HT1080 (cell line): ENCODE data around the gene GAS2L1. TPM values are rescaled to one million over a fixed set of nuclear protein-coding genes. Genes with fewer than 3 reads are reported as not detected.

ENCODE experiments used
- DNase-seq: peaks from one replicate; pipeline ENCODE4 v3.0.0-alpha.2; 2015; ENCODE audit warnings: low read depth
- polyA plus RNA-seq, 2 experiments: library from polyadenylated mRNA; depleted of rRNA; stranded (reverse); fragments of >200 nt; gene quantifications; 2 replicates each; pipeline ENCODE4 v1.2.3, GENCODE V29; 2015
- total RNA-seq: library from RNA; depleted of rRNA; stranded (reverse); fragments of >200 nt; shearing (Covaris generic); gene quantifications from 2 replicates; pipeline ENCODE4 v1.2.3, GENCODE V29; 2014; rRNA removed

Gene GAS2L1
- 52.7 and 57.5 TPM in 2 replicates for total RNA-seq
- polyA plus RNA-seq (2015; cell fraction: cytosol; rRNA removed), result 63.9 and 80.1 TPM in 2 replicates
- polyA plus RNA-seq (2015; cell fraction: nucleus; rRNA removed), result 72.7 and 81.9 TPM in 2 replicates

DNA sequence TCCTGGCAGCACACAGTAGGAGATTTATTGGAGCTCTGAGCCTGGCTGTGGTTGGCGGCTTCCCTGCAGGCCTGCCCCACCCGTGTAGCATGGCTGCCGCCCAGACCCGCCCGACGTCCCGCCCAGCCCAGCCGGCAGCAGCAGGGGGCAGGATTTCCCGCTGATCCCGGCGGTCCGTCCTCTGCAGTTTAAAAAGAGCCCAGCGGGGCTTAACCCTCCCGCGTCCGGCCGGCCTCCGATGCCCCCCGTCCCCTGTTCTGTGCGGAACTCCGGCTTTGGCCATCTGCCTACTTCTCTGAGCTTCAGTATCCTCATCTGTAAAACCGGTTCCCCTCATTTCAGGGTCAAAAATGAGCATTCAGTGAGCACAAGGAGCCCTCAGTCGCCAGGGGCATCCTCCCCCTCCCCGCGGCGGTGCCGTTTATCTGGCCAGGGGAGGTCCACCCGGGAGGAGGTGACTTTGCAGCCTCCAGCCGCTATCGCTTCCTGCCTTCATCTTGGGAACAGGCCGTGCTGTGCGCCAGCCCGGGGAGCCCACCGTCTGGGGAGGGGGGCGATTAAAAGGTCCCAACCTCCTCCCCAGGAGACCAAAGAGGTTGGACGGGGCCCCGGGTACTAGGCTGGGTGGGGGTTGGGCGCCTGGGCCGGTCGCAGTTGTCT, at the start of gene GAS2L1:
Gene GAS2L1, plus strand, starts transcription at position 476 of the 660 bp plus-strand sequence. CDS start 1,456 bp downstream, outside the sequence.
- DNase-seq, result peak; percentile 82

DNA sequence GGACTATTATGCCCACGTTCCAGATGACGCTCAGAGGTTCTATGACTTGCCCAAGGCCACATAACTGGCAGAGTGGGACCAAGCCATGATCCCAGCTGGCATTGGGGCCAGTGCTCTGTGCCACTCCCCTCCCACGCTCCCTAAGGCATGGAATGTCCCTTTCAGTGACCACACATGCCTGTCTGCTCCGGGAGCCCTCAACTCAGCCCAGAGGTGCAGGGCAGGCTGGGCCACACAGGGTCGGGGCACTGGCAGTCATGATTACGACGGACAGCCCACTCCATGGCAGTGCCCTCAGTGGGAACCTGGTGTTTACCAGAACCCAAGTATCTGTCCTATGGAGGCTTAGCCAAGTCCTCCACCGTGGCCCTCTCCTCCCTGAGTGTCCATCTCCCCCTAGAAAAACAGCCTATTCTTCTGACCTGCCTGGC, 48.7 kb upstream of the GAS2L1 start:
- DNase-seq, result no peak

DNA sequence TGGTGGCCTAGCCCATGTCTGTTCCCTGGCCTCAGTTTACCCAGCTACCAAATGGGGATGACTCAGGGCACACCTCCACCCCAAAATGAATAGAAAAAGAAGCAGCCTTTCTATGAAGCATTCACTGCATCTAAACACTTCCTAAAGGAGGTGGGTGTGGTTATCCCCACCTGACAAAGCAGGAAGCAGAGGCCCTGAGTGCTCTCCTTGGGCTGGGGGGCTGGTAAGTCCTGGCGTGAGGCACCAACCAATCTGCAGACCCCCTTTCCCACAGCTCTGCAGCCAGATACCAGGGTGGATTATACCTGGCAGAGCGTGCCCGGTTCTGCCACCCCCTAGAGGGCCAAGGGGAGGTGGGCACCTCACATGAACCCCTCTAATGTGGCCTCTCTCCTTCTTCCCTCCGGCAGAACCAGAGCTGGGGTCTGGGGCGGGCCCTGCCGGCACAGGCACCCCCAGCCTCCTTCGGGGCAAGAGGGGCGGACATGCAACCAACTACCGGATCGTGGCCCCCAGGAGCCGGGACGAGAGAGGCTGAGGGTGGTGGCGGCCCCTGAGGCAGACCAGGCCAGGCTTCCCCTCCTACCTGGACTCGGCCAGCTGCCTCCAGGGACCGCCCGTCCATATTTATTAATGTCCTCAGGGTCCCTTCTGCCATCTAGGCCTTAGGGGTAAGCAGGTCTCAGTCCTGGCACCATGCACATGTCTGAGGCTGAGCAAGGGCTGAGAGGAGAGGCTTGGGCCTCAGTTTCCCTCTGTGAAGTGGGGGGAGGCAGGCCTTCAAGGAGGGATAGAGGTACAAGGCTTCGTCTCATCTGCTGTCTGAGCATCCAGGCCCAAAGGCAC, 47.8 kb upstream of the GAS2L1 start:
- DNase-seq, result no peak

DNA sequence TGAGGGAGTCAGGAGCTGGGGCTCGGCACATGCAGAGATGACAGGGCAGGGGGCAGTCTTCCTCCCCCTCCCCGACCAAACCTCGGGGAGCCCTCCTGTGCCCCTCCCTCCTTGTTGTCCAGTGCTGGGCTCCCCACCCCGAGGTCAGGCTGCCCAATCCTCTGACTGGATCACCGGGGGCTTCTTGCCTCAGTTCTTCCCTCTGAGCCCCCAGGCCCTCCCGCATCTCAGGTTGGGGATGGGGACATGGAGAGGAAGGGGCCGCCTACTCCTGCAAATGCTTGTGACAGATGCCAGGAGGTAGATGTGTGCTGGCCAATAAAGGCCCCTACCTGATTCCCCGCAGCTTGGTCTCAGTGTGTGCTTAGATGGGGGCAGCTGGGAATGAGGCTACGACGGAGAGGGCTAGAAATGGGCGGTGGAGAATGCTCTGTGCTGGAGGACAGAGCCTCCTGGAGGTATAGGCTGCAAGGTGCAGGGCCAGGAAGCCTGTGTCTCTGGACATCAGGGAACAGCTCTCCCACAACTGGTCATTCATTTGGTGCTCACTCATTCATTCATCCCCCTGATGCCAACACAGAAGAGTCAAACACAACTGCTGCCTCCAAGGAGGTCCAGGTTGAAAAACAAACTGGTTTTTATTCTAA, 47.1 kb upstream of the GAS2L1 start:
- no peak for DNase-seq

DNA sequence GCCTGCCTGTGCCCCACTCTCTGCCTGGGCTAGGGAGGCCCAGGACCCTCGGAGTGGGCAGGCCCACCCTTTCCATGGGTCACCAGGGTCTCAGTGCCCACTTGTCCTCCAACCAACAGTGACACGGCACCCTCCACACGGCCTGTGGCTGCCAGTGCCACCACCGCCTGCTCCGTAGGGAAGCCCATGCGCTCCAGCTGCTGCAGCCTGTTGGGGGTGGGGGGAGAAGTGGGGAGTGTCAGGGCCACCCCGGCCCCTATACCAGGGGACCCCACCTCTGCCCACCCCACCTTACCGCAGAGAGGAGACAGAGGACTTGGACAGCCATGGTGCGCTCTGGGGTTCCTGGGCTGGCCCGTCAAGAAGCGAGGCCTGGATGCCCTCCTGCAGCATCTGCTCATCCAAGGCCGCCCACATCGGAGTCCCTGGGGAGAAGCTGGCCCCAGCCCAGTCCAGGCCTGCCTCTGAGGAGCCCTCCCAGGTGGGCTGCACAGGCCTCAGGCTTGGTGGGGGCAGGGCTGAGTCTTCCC, 46.4 kb upstream of the GAS2L1 start:
- DNase-seq, result no peak

DNA sequence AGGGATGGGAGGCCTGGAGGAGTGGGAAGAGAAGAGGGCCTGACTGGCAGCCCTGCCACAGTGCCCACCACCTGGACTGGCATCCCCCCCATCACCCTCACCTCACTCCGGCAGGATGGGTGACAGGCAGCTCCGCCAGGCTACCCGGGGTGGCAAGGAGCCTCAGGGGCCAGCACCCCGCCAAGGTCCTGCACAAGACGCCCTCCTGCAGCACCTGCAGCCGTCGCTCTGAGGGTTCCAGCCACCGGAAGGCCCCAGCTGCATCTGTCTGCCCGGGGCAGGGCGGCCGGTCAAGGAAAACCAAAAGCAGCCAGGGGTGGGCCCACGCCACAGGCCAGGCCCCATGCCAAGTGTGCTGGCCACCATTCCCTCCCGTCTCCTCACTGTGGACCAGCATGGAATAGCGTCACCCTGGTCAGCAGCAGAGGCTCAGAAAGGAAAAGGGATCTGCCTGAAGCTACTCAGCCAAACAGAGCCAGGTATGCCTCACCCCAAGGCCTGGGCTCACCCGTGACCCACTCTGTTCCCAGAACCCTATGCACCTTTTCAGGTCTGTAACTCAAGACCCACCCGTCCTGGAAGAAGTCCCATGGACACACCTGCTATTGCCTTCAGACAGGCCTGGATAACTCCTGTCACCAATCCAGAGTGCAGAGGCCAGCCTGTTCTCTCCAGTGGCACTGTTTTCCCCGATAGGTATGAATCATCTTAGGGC, 45.7 kb upstream of the GAS2L1 start:
- no peak for DNase-seq

DNA sequence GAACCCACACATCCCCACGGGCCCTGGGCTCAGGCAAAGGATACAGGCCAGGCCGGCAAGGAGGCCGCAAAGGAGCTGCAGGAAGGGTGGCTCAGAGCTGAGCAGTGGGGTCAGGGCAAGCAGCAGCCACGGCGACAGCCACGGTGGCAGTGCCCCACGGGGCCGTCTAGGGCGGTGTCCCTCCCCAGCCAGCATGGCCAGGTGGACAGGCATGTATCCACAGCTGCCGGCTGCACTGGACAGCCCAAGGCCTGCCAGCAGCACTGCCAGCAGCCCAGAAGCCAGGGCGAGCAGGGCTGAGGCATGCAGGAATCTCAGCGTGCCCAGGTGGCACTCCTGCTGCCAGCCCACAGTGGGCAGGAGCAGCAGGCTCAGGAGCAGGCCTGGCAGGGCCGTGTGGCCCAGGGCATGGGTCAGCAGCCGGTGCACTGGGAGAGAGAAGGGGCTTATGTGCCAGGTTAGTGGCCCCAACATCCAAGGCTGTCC, 42.6 kb upstream of the GAS2L1 start:
- DNase-seq, result no peak

DNA sequence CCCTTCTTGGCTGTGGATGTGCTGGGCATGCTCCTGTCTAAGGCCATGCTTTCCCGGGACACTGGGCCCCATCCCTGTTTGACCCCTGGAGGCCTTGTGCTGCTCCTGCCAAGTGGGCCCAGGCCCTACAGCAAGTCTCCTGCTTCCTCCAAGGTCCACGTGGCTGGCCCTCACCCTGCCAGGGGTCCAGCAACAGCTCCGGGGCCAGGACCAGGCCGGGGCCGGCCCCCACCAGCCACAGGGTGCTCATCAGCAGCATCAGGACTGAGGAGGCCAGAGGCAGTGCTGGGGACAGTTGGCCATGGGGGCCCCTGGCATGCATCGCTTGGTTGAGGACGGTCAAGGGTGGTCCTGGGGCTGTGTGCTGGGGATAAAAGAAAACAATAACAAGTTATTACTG, 41.1 kb upstream of the GAS2L1 start:
- no peak for DNase-seq

DNA sequence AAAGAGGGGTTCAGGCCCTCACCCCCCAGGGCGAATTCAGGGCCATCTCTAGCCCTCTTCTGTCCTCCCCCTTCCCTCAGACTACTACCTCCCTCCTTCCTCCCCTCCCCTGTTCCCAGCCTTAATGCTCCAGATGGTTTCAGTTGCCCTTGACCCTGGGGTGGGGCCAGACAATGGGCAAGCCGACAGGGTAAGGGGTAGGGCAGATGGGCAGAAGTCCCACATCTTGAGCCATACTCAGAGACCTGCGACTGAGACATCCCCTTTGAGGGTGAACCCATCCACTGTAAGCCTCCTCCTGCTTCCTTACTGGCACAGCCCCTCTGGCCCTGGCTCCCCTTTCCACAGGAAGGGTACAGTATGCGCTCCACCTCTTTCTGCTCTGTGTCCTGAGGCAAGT, 40.5 kb upstream of the GAS2L1 start:
- no peak for DNase-seq

DNA sequence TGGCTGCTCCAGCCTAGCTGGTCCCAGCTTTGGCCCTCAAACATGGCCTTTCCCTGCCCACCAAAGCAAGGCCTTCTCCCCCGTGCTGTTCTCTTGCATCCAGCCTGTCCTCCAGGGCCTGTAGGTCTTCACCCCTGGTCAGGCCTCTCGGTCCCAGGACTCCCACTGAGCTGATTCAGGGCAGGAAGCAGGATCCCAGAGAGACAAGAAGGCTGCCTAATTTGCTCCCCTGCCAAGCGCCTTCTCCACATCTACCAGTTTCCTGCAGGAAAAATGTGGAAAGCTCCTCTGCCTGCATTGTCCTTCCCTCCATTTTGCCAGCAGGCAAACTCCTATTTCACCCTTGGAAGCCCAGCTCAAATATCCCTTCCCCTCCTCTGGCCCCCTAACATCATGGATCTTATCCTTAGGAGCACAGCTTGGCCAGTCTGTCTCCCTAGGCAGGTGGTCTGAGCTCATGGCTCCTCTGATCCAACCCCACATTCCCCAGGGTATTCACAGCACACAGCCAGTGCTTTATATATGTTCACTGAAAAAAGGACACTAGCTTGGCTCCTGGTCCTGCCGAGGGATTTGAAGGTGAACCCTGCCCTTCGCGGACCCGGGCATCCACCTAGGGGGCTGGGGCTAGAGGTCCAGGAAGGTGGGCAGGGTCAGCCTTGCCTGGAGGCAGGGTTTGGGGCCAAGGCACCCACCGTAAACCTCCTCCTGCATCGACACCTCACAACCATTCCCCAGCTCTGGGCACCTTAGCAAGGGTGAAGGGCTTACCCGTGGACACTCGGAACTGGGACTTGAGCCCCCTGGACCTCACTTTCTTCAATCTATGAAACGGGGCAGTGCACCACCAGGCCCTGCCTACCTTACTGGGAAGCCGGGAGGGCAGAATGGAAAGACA, 39.6 kb upstream of the GAS2L1 start:
- no peak for DNase-seq

DNA sequence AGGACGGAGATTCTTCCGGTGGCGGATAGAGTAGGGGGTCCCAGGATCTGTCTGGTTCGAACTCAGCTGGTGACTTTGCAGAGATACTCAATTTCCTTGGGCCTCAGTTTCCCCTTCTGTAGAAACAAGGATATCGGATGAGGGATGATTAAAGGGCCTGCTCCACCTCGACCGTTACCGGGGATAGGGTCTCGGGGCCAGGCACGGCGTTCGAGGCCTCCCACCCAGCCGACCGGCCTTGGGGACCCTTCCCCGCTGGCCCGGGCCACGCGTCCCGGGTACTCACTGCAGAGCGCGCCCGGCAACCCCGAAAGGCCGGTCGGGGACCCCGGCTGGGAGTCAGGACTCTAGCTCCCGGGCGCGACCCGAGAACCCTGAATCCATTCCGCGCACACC, 39.0 kb upstream of the GAS2L1 start:
- DNase-seq, result no peak

DNA sequence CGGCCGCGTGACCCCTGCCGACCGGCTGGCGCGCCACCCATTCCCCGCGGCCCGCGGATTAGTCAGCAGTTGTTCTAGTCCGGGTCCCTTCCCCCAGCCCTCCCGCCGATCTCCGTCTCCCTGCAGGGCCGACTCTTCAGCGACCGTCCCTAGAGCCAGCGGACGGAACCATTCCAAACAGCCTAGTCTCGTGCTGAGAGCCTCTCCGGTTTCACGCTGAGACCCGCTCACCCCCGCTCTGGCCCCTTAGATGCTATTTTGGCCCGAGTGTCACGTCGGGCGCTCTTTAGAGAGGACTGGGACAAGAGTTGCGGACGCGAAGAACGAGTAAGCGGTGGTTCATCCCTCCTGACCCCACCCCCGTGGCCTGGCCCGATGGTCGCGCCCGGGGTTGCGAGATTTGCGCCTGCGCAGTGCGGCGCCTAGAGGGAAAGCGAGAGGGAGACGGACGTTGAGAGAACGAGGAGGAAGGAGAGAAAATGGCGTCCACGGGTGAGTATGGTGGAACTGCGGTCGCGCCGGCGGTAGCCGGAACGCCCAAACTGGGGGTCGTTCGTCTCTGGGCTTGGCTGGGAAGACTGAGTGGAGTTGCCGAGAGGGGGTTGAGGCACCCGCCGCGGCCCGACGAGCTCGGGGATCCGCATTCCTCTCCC, 38.5 kb upstream of the GAS2L1 start, which contains the start of the genes EWSR1 and RHBDD3:
Gene EWSR1, plus strand, starts transcription at position 411 of the 653 bp plus-strand sequence. Its CDS starts 69 bp downstream, at position 480.
Gene RHBDD3, minus strand, starts transcription at position 124 of the 653 bp plus-strand sequence. CDS start 2,355 bp downstream, outside the sequence.
- peak; percentile 88 for DNase-seq

DNA sequence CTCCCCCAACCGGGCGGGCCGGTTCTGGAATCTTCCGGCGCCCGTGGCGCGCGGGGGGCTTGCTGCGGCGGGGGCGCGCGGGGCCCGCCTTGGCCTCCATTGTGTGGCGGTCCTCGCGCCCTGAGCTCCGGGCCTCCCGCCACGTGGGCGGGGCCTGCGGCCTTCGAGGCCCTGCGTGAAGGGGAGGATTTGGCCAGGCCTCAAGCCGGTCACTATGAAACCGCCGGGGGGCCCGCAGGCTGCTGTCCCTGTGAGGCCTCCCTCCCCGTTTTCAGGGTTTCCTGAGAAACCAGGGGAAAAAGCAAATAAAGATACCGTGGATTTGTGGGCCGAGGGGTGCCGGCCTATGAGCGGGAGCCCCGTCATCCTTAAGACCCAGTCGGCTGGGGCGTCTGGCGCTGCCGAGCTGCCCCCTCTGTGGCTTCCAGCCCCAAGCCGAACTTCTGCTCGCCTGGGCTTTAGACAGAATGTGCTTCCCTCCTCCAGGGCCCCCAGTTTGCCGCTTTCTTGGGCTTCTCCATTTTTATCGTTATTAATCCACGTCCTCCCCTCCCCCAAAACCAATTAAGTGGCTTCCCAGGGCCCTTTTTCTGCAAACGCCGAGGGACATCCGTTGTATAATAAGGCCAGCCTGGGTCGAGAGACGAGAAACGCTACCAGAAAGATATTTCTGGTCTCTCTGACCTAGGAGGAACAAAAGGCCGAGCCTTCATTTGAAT, 37.8 kb upstream of the GAS2L1 start:
- peak; percentile 61 for DNase-seq

DNA sequence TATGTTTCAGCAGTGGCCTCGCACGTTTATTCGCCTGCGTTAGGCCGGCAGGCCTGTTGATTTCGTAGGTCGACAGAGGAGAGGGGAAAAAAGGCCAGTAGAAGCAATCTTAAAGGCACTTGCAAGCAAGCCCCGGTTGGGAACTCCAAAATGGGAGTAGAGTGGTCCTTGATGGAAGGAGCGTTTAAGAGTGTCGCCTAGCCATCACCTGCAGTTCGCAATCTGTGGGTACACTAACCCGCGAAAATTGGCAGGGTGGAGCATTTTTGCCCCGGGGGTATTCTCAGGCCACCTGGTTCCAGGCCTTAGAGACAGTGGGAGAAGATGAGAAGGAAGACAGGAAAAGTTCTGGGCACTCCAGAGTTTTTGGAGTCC, 37.2 kb upstream of the GAS2L1 start:
- no peak for DNase-seq

DNA sequence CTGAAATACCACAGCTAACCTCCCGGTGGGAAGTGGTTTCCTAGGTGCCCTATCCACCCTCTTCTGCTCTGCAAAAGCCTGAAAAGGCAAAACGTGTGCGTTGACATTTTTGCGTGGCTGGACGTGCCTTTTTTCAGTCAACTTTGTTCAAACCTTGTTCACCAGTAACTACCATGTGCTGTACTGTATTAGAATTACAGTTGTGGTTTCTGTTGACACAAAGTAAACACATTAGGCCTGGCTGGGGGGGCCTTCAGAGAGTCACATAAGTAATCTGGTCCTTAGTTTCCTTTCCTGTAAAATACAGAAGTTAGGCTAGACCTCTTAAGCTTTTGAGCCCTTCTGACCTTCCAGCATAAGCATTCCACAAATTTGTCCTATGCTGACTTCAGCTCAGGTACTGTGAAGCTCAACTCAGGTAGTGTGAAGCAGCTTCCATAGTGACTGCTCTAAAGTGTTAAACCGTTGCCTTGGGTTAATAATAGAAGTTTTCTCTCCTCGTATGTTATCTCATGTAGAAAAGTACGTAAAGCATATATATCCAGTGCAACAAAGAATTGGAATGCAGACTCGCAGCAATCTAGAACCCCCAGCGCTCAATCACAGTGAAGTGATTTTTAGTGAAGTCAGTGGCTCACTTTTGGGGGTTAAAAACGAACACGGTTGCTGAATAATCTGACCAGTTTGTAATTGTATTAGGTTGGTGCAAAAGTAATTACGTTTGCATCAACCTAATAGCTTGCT, 36.5 kb upstream of the GAS2L1 start:
- DNase-seq, result no peak

DNA sequence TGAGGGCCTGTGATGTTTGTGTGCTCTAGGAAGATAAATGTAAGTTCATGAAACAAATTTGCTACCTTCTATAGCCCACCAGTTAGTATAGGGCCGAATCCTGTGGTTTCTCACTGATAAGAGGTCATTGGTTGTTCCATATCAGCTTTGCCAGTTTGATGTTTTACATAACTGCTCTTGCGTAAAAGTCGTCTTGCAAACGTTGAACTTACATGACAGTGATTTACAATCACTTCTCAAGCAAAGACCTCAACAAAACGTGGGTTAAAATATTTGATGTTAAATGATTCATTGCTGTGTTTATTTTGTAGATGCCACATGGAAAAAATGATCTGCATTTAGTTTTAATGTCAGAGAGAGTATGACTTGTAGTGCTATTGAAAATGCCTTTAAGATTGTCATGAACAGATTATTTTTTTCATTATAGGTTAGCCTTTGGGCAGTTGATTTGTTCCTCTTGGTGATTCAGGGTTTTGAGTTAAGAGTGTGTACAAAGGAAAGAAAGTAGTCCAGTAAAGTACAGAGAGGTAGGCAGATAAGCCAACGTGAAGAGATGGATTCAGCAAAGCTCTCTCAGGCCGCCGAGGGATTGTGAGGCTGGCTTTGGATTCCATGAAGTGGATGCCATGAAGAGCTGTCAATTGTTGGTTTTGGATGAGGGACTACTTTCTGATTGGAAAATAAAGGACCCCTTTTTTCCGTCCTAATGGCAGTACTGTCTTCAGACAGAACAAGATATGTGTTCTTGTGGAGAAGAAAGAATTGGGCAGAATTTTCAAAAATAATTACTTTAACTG, 35.8 kb upstream of the GAS2L1 start:
- DNase-seq, result no peak

DNA sequence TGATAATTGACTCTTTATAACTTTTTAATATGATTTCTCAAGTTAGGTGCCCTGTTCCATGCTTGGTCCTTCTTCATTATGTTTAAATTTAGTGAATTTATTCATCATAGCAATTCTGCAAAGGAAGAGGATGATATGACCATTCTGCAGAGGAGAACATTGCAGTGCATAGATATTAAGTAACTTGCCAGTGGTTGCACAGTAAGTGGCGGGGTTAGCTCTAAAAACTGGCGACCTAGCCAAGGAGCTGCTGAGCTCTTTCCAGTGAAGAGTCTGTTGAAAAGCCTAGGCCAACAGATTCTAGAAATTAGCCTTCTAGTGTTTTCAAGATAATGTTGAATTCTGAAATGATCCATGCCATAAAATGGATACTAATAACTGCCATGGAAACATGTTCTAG, 33.8 kb upstream of the GAS2L1 start:
- no peak for DNase-seq
